HuH-7 (cell line): ENCODE data around the gene GAL3ST2.
A peak's percentile ranks its signal among the peaks of the same experiment; 100 is the strongest.
"Not testable (repeated sequence)": the region's sequence is repeated elsewhere in the genome, so short reads cannot be mapped to it uniquely, and the experiment has no call there.

Source experiments
- DNase-seq: peaks from one replicate; pipeline ENCODE4 v3.0.0; 2011; ENCODE audit warnings: low spot score

GAL3ST2 gene

GRCh38 chr2:241748468-241749256 lies 28.0 kb upstream of the GAL3ST2 start:
- DNase-seq, result no peak

GRCh38 chr2:241750076-241750840 lies 26.4 kb upstream of the GAL3ST2 start:
- no peak for DNase-seq

GRCh38 chr2:241751152-241751551 lies 25.5 kb upstream of the GAL3ST2 start:
- no peak for DNase-seq

GRCh38 chr2:241751776-241752175 lies 24.8 kb upstream of the GAL3ST2 start:
- no peak for DNase-seq

GRCh38 chr2:241752253-241752652 lies 24.4 kb upstream of the GAL3ST2 start:
- DNase-seq, result no peak

- DNase-seq, result no peak
These were observed 23.8 kb upstream of the GAL3ST2 start for GRCh38 chr2:241752689-241753276.

- no peak for DNase-seq
These were observed 23.1 kb upstream of the GAL3ST2 start for GRCh38 chr2:241753493-241753892.

GRCh38 chr2:241754042-241754441 lies 22.6 kb upstream of the GAL3ST2 start:
- DNase-seq, result no peak

- no peak for DNase-seq
These were observed 21.5 kb upstream of the GAL3ST2 start for GRCh38 chr2:241755166-241755565.

GRCh38 chr2:241755777-241756176 lies 20.8 kb upstream of the GAL3ST2 start:
- DNase-seq, result no peak

- DNase-seq, result no peak
These were observed 17.4 kb upstream of the GAL3ST2 start for GRCh38 chr2:241759067-241759807.

- DNase-seq, result not testable (repeated sequence)
These were observed 16.7 kb upstream of the GAL3ST2 start for GRCh38 chr2:241759893-241760292.

GRCh38 chr2:241760301-241760771 lies 16.3 kb upstream of the GAL3ST2 start:
- DNase-seq, result no peak

- DNase-seq, result no peak
These were observed 14.2 kb upstream of the GAL3ST2 start for GRCh38 chr2:241762321-241762932.

GRCh38 chr2:241762933-241763369 lies 13.7 kb upstream of the GAL3ST2 start:
- DNase-seq, result no peak

GRCh38 chr2:241763551-241764274 lies 12.9 kb upstream of the GAL3ST2 start:
- no peak for DNase-seq

GRCh38 chr2:241764275-241765241 lies 12.1 kb upstream of the GAL3ST2 start:
- DNase-seq, result no peak

- DNase-seq, result peak; percentile 4
These were observed 9.0 kb upstream of the GAL3ST2 start for GRCh38 chr2:241767464-241768250.

GRCh38 chr2:241768251-241768711 lies 8.3 kb upstream of the GAL3ST2 start:
- DNase-seq, result peak; percentile 2
